IMR-90 (cell line): Measurements from ENCODE around the gene NUDT4B. TPM values are rescaled to one million over a fixed set of nuclear protein-coding genes. Genes with fewer than 3 reads are reported as not detected.
"Not testable (repeated sequence)": the region's sequence is repeated elsewhere in the genome, so short reads cannot be mapped to it uniquely, and the experiment has no call there.

ENCODE experiments used
- ATAC-seq: fragments of 200-7000 bp; cut with Tn5 transposase; 2 replicates; pipeline ENCODE4 v1.9.1; 2020; ENCODE audit warnings: low read depth, mild to moderate bottlenecking, moderate library complexity
- BruUV-seq: library from RNA; stranded (reverse); fragments of 400-500 nt; replicated peaks from 2 replicates; lab custom pipeline; 2021; lab: Mats Ljungman, UMichigan
- CTCF ChIA-PET: fragments of 300-600 bp; formaldehyde crosslinking; extraction: SDS; loops from one replicate; lab custom pipeline; 2021; ENCODE audit warnings: antibody characterized with exemption; lab: Yijun Ruan, JAX
- POLR2A ChIA-PET: fragments of 300-600 bp; sonication (Branson Sonifier 250); formaldehyde crosslinking; loops from one replicate; lab custom pipeline; 2022; ENCODE audit warnings: antibody characterized with exemption; ENCODE audit not compliant: unreplicated experiment; lab: Charles Lee
- DNase-seq: peaks from one replicate; pipeline ENCODE4 v3.0.0; 2013
- H2AFZ ChIP-seq: replicated peaks from 2 replicates; pipeline ENCODE3; 2013; ENCODE audit warnings: low read length, mild to moderate bottlenecking; ENCODE audit not compliant: poor library complexity
- H2AK5ac ChIP-seq: 2 replicates; pipeline ENCODE4 v1.6.1; 2013; ENCODE audit warnings: low read depth, low read length, inconsistent platforms
- H2AK9ac ChIP-seq: replicated peaks from 2 replicates; pipeline ENCODE3; 2013; ENCODE audit warnings: mild to moderate bottlenecking, low read depth, low read length, moderate library complexity; ENCODE audit not compliant: poor library complexity
- H2BK120ac ChIP-seq: 2 replicates; pipeline ENCODE4 v1.6.1; 2013; ENCODE audit warnings: low read depth, low read length, inconsistent platforms
- H2BK15ac ChIP-seq: 3 replicates; pipeline ENCODE4 v1.6.1; 2013; ENCODE audit warnings: low read depth, low read length, inconsistent platforms
- H2BK20ac ChIP-seq: 2 replicates; pipeline ENCODE4 v1.6.1; 2013; ENCODE audit warnings: low read depth, mild to moderate bottlenecking, inconsistent platforms, low read length, moderate library complexity
- H2BK5ac ChIP-seq: 2 replicates; pipeline ENCODE4 v1.6.1; 2013; ENCODE audit warnings: mild to moderate bottlenecking, low read depth, low read length, inconsistent platforms; ENCODE audit not compliant: poor library complexity, severe bottlenecking
- H3K14ac ChIP-seq: replicated peaks from 2 replicates; pipeline ENCODE4 v1.6.1; 2013; ENCODE audit warnings: low read depth, low read length, inconsistent platforms
- H3K18ac ChIP-seq: 2 replicates; pipeline ENCODE4 v1.6.1; 2013; ENCODE audit warnings: low read depth, low read length, control low read depth
- H3K23ac ChIP-seq: 2 replicates; pipeline ENCODE4 v1.6.1; 2013; ENCODE audit warnings: low read depth, low read length, inconsistent platforms
- H3K27ac ChIP-seq: 2 replicates; pipeline ENCODE4 v1.5.1; 2013; ENCODE audit warnings: mild to moderate bottlenecking, control low read depth, low read length; ENCODE audit not compliant: insufficient read depth
- H3K27me3 ChIP-seq: 2 replicates; pipeline ENCODE4 v1.6.1; 2013; ENCODE audit warnings: low read length; ENCODE audit not compliant: control insufficient read depth, insufficient read depth
- H3K36me3 ChIP-seq: 2 replicates; pipeline ENCODE4 v1.6.1; 2013; ENCODE audit warnings: low read length, mixed read lengths; ENCODE audit not compliant: control insufficient read depth, insufficient read depth
- H3K4ac ChIP-seq: 2 replicates; pipeline ENCODE4 v1.6.1; 2013; ENCODE audit warnings: low read depth, low read length, inconsistent platforms
- H3K4me1 ChIP-seq: 2 replicates; pipeline ENCODE4 v1.6.1; 2013; ENCODE audit warnings: low read length, mixed read lengths; ENCODE audit not compliant: control insufficient read depth, insufficient read depth
- H3K4me2 ChIP-seq: 2 replicates; pipeline ENCODE4 v1.6.1; 2013; ENCODE audit warnings: low read depth, mild to moderate bottlenecking, control low read depth, low read length, moderate library complexity
- H3K4me3 ChIP-seq: 2 replicates; pipeline ENCODE4 v1.5.1; 2013; ENCODE audit warnings: low read depth, mild to moderate bottlenecking, control low read depth, low read length, moderate library complexity; ENCODE audit not compliant: insufficient read depth
- H3K56ac ChIP-seq: 2 replicates; pipeline ENCODE4 v1.6.1; 2013; ENCODE audit warnings: low read length, inconsistent platforms; ENCODE audit not compliant: insufficient read depth; ENCODE audit errors: extremely low read depth
- H3K79me1 ChIP-seq, 2 experiments: 2 replicates each; pipeline ENCODE4 v1.6.1; 2013; ENCODE audit warnings: low read length in 2 of 2, inconsistent platforms in 1 of 2, low read depth in 1 of 2
- H3K9ac ChIP-seq: 2 replicates; pipeline ENCODE4 v1.6.1; 2013; ENCODE audit warnings: low read depth, low read length, control low read depth
- H3K9me1 ChIP-seq: 2 replicates; pipeline ENCODE4 v1.6.1; 2013; ENCODE audit warnings: low read length, inconsistent platforms; ENCODE audit not compliant: insufficient read depth
- H3K9me3 ChIP-seq: 2 replicates; pipeline ENCODE4 v1.6.1; 2013; ENCODE audit warnings: low read length; ENCODE audit not compliant: control insufficient read depth, insufficient read depth
- H4K20me1 ChIP-seq: 2 replicates; pipeline ENCODE4 v1.6.1; 2013; ENCODE audit warnings: low read length, inconsistent platforms; ENCODE audit not compliant: insufficient read depth
- H4K5ac ChIP-seq: 2 replicates; pipeline ENCODE4 v1.6.1; 2013; ENCODE audit warnings: mild to moderate bottlenecking, low read depth, low read length, control low read depth
- H4K8ac ChIP-seq, 2 experiments: 2 replicates each; pipeline ENCODE4 v1.6.1; 2013; ENCODE audit warnings: low read depth in 2 of 2, low read length in 2 of 2, control low read depth in 1 of 2, inconsistent platforms in 1 of 2
- H4K91ac ChIP-seq: 2 replicates; pipeline ENCODE4 v1.6.1; 2013; ENCODE audit warnings: low read depth, low read length, inconsistent platforms; ENCODE audit not compliant: insufficient read depth
- WGBS, 2 experiments: methylation state at CpG; one replicate each; pipeline versions ENCODE4 v1.1.5 to v1.1.7; 2013; ENCODE audit warnings: missing lambda C conversion rate in 2 of 2; ENCODE audit not compliant: insufficient read length in 1 of 2; ENCODE audit errors: extremely low coverage in 2 of 2; 5-methylcytosine and 5-hydroxymethylcytosine counted together
- dilution Hi-C: fragments of 300-500 bp; cut with HindIII; formaldehyde crosslinking; loops from one replicate; pipeline ENCODE4 v1.14.3; 2018; ENCODE audit warnings: low sequenced_read_pairs; ENCODE audit not compliant: unreplicated experiment
- in situ Hi-C: fragments of 300-500 bp; cut with MboI; formaldehyde crosslinking; loops from 3 replicates; pipeline ENCODE4 v1.14.3; 2019; ENCODE audit warnings: low sequenced_read_pairs, inconsistent platforms, mixed read lengths
- intact Hi-C: fragments of 100-400 bp; cut with micrococcal nuclease; formaldehyde crosslinking; loops from 2 replicates; pipeline ENCODE4 v1.10.0; 2022
- polyA plus RNA-seq, 3 experiments: library from polyadenylated mRNA; depleted of rRNA; stranded (reverse); fragments of >200 nt; gene quantifications; 2 replicates each; pipeline ENCODE4 v1.2.3, GENCODE V29; 2012; ENCODE audit warnings: low replicate concordance in 1 of 3
- total RNA-seq: library from RNA; depleted of rRNA; stranded (reverse); fragments of >200 nt; gene quantifications from 2 replicates; pipeline ENCODE4 v1.2.3, GENCODE V29; 2012

NUDT4B gene
- total and polyA plus RNA-seq, 2 of the 4 experiments (the other 2 are of a cell fraction) = 10.6 to 19.9 TPM

DNA sequence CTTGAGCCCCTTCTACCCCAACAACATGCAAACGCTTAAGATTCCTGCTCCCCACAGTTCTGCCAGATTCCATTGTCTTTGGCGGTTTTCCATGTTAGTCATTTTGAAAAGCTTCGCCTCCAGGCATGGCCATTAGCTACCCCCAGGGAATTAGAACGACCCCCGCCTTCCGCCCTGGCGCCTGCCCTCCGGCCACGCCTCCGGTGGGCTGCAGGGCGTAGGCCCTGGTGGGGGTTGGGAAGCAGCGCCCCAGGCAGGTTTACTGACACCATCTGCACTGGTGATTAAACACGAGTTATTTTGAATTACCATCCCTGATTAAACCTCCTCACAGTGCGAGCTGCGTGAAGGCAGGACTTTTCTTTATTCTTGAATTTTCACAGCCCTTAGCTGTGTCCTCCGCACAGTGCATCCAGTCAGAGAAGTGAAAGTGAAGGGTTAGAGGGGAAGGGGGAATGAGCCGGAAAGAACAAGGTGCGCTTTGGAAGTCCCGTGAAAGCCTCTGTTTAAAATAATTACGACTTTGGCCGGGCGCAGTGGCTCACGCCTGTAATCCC is 43.0 kb downstream of the NUDT4B start:
- BruUV-seq, H2AFZ ChIP-seq, H3K9me3 ChIP-seq, H3K36me3 ChIP-seq, H3K23ac ChIP-seq, H2BK20ac ChIP-seq, H2BK5ac ChIP-seq, H4K5ac ChIP-seq, H2AK5ac ChIP-seq, H3K27ac ChIP-seq, DNase-seq, H2BK15ac ChIP-seq, H3K14ac ChIP-seq, H3K4me3 ChIP-seq, H3K27me3 ChIP-seq, H3K4ac ChIP-seq, POLR2A ChIA-PET, in situ Hi-C loops, H3K4me2 ChIP-seq, H3K79me1 ChIP-seq, H4K8ac ChIP-seq, dilution Hi-C loops, CTCF ChIA-PET, H4K91ac ChIP-seq, H3K9ac ChIP-seq, intact Hi-C loops, H4K20me1 ChIP-seq, H2BK120ac ChIP-seq, H3K4me1 ChIP-seq, H3K18ac ChIP-seq, H3K9me1 ChIP-seq, H3K56ac ChIP-seq, H2AK9ac ChIP-seq: not testable (repeated sequence)
- WGBS, 2 experiments = no CpG with 5 or more reads among the region's 23 CpGs
- peak; percentile 87 for ATAC-seq

DNA sequence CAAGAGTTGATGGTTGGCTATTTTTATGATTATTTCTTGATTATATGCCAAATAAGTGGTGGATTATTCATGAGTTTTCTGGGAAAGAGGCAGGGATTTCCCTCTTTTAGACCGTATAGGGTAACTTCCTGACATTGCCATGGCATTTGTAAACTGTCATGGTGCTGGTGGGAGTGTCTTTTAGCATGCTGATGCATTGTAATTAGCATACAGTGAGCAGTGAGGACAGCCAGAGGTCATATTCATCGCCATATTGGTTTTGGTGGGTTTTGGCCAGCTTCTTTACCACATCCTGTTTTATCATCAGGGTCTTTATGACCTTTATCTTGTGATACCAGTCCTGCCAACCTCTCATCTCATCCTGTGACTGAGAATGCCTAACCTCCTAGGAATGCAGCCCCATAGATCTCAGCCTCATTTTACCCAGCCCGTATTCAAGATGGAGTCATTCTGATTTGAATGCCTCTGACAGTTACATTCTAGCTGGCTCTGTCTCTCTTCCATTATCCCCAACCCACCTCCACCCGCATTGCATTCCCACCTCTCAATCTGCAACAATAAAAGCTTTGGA is 45.3 kb downstream of the NUDT4B start:
- H4K20me1 ChIP-seq, dilution Hi-C loops, H3K4me1 ChIP-seq, H3K9me3 ChIP-seq, H3K4me2 ChIP-seq, H3K9ac ChIP-seq, H2BK20ac ChIP-seq, H2AK9ac ChIP-seq, intact Hi-C loops, H3K27me3 ChIP-seq, H3K9me1 ChIP-seq, H3K27ac ChIP-seq, ATAC-seq, H2BK120ac ChIP-seq, H2AFZ ChIP-seq, H4K5ac ChIP-seq, CTCF ChIA-PET, H3K79me1 ChIP-seq, H3K23ac ChIP-seq, H4K8ac ChIP-seq, H2BK5ac ChIP-seq, H3K14ac ChIP-seq, H2AK5ac ChIP-seq, H3K4me3 ChIP-seq, H4K91ac ChIP-seq, in situ Hi-C loops, H2BK15ac ChIP-seq, BruUV-seq, H3K36me3 ChIP-seq, H3K4ac ChIP-seq, DNase-seq, H3K56ac ChIP-seq, H3K18ac ChIP-seq, POLR2A ChIA-PET: not testable (repeated sequence)
- WGBS, 2 experiments = no CpG with 5 or more reads among the region's 4 CpGs
